DMS 273 treated with DMSO at 0.1 percent for 48 hours (cell line): Measurements from ENCODE around the gene CHST4.
"Not testable (repeated sequence)": the region's sequence is repeated elsewhere in the genome, so short reads cannot be mapped to it uniquely, and the experiment has no call there.

Experiments
- DNase-seq: peaks from one replicate; lab custom pipeline; 2025; lab: John Stamatoyannopoulos, UW

The CHST4 gene

DNA sequence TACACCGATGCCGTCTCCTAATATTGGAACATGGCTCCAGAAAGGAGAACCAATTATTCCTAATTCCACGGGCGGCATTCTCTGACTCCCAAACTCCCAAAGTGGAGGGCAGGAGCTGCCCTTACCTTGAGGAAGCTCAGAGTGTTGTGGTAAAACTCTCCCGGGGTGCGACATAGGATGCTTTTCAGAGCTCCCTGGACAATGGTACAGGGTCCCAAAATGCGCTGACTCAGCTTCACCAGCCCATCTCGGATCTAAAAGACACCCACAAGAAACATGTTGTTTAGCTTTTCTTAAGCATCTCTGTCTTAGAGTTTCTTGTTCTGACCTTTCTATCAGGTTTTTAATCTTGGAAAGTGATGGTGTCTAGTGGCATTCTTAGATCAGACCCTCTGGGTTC, 43.9 kb downstream of the CHST4 start:
- DNase-seq: no peak

DNA sequence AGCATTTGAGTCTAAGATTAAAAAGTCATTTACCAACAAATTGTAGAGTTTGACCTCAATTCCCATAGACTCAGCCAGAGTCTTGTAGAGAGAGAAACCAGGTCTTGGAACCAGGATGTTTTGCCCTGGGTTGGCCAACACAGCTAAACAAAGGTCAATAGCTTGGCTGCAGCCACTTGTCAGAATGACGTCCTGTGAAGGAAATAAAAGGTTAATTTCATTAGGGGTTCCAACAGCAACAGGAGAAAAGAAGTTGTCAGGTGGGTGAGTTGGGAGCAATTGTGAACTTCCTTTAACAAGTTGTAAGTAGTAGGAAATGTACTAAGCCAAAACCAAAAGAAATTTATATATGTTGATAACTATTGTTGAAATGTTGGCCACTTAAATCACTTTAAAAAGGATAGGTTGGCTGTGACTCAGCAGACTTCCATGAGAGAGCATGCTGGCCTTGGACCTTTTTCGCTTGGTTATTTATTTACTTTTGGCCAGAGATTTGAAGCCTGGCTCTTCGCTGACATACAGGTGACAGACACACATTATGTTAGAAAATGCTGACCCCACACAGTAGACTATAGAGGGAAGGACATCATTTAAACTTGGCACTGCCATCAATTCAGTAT, 46.4 kb downstream of the CHST4 start:
- DNase-seq: no peak

DNA sequence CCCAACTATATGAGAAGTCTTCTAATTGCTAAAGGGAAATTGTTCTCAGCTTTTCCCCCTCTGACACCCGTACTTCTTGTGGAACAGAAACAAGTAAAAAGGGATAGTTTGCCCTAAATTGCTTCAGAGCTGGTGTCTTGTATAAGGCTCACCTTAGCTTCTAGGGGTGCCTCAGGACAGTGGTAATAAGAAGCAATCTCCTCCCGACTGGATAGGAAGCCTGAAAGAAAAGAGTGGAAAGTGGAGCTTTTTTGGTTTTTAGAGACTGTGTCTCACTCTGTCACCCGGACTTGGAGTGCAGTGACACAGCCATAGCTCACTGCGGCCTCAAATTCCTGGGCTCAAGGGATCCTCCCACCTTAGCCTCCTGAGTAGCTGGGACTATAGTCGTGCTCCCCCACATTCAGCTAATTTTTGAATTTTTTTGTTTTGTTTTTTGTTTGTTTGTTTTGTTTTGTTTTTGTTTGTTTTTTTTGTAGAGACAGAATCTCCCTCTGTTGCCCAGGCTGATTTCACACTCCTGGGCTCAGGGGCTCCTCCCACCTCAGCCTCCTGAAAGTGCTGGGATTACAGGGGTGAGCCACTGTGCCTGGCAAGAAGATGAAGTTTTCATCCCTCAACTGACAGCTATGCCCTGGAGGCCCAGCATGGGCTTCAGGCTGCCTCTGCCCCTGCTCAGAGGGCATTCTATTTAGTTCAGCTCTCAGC, 47.3 kb downstream of the CHST4 start:
- DNase-seq: no peak

DNA sequence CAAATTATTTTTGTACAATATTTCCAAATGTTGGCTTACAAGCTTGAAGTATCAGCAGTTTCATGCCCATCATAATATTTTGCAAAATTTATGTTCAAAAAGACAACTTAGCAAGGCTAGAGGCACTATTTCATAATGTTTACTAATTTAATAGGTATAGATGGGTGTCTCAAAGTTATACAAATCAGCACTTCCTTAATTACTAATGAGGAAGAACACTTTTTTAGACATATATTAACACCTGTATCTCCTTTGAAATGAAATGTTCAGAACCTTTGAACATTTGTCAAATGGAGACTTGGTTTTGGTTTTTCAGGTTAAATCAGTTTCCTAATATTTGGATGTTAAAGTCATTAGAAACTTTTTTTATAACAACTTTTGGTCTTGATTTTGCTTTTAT, 48.5 kb downstream of the CHST4 start:
- DNase-seq: no peak

DNA sequence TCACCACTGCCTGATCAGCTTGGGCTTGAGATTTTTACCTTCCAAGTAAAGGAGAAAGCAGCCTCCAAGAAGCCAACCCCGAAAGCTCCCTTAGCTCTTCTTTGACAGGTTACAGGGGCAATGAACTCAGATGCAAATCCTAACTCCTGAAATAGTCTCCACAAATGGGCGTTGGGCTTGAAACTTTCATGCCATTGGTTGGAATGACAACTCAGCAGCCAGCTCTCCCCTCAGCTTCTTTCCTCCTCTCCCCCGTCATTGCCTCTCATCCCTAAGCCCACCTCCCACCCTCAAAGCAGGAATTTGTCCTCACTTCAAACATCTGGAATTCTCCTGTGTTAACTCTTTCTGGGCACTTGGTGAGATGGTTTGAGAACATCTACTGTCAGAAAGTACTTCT, 50.7 kb downstream of the CHST4 start, which contains the start of gene TAT:
Gene TAT (minus strand): TSS at position 122 of the 400 bp plus-strand sequence. CDS start 677 bp downstream, outside the sequence.
- DNase-seq: no peak

DNA sequence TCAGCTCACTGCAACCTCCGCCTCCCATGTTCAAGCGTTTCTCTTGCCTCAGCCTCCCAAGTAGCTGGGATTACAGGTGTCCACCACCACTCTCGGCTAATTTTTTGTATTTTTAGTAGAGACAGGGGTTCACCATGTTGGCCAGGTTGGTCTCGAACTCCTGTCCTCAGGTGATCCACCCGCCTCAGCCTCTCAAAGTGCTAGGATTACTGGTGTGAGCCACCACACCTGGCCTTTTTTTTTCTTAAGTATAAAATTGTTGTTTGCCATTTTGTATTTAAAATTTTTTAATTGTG, 56.3 kb downstream of the CHST4 start:
- not testable (repeated sequence) for DNase-seq

DNA sequence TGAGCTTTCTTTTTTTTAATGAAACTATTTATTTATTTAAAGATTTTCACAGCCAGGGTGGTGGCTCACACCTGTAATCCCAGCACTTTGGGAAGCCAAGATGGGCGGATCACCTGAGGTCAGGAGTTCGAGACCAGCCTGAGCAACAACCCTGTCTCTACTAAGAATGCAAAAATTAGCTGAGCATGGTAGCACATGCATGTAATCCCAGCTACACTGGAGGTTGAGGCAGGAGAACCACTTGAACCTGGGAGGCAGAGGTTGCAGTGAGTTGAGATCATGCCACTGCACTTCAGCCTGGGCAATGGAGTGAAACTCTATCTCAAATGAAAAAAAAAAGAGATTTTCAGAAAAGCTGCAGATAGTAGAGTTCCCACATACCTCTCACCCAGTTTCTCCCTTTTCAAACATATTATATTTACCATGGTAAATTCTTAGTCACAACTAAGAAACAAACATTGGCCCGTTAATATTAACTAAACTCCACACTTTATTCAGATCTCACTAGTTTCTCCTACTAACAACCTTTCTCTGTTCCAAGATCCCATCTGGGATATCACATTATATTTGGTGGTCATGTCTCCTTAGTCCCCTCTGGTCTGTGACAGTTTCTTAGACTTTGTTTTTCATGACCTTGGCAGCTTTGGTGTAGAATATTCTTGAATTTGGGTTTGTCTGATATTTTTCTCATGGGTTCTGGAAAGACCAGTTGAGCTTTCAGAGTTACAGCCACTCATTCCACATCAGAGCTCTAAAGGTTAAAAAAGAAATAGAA, 58.5 kb downstream of the CHST4 start:
- no peak for DNase-seq

DNA sequence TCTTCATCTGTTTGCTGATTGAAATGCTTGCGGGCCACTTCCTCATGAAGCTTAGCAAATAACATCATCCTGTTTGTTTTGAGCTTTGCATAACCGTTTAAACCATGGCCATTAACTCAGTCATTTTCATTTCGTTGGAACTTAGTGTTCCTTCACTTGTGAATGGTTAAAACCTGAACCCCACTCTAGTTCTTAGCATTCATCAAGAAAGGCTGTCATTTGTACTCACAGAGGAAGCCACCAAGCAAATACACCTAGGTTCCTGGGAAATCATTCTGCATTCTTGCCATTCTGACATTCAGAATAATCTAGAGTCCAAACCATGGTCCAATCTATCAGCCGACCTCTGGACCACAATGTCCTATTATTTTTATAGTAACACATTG, 59.1 kb downstream of the CHST4 start:
- DNase-seq: no peak
